Activated CD4-positive, alpha-beta T cell treated with anti-CD3 and anti-CD28 coated beads, Interleukin-2, amount 10 ng/mL, durations not matched to agents 7 days and 5 days (primary cell): ENCODE measurements around the gene RNF41. TPM values are rescaled to one million over a fixed set of nuclear protein-coding genes. Genes with fewer than 3 reads are reported as not detected.
A peak's percentile ranks its signal among the peaks of the same experiment; 100 is the strongest.

Experiments
- CTCF ChIA-PET: fragments of 350-600 bp; sonication (Branson Sonifier 250); formaldehyde crosslinking; loops from one replicate; lab custom pipeline; 2021; ENCODE audit warnings: antibody characterized with exemption; lab: Charles Lee
- POLR2A ChIA-PET: fragments of 350-600 bp; sonication (Branson Sonifier 250); formaldehyde crosslinking; loops from one replicate; lab custom pipeline; 2021; ENCODE audit warnings: antibody characterized with exemption; lab: Charles Lee
- DNase-seq: peaks from one replicate; pipeline ENCODE4 v3.0.0-alpha.2; 2020
- H3K27ac Mint-ChIP-seq: one replicate; pipeline ENCODE4 v1.8.0; 2021; ENCODE audit warnings: mild to moderate bottlenecking, moderate library complexity, mixed read lengths
- H3K27me3 Mint-ChIP-seq: one replicate; pipeline ENCODE4 v1.8.0; 2021; ENCODE audit warnings: mixed read lengths
- H3K36me3 Mint-ChIP-seq: one replicate; pipeline ENCODE4 v1.8.0; 2021; ENCODE audit warnings: low read depth, mixed read lengths
- H3K4me1 Mint-ChIP-seq: one replicate; pipeline ENCODE4 v1.8.0; 2021; ENCODE audit warnings: mixed read lengths
- H3K4me3 Mint-ChIP-seq: one replicate; pipeline ENCODE4 v1.8.0; 2021; ENCODE audit warnings: mild to moderate bottlenecking, moderate library complexity, mixed read lengths
- H3K9me3 Mint-ChIP-seq: one replicate; pipeline ENCODE4 v1.8.0; 2021; ENCODE audit warnings: mixed read lengths
- total RNA-seq, 2 experiments: library from RNA; stranded (reverse); gene quantifications; one replicate each; pipeline ENCODE4 v1.2.3, GENCODE V29; 2021

The RNF41 gene
- total RNA-seq, 2 experiments from 2014 or later, result 30.1 to 31.6 TPM

DNA sequence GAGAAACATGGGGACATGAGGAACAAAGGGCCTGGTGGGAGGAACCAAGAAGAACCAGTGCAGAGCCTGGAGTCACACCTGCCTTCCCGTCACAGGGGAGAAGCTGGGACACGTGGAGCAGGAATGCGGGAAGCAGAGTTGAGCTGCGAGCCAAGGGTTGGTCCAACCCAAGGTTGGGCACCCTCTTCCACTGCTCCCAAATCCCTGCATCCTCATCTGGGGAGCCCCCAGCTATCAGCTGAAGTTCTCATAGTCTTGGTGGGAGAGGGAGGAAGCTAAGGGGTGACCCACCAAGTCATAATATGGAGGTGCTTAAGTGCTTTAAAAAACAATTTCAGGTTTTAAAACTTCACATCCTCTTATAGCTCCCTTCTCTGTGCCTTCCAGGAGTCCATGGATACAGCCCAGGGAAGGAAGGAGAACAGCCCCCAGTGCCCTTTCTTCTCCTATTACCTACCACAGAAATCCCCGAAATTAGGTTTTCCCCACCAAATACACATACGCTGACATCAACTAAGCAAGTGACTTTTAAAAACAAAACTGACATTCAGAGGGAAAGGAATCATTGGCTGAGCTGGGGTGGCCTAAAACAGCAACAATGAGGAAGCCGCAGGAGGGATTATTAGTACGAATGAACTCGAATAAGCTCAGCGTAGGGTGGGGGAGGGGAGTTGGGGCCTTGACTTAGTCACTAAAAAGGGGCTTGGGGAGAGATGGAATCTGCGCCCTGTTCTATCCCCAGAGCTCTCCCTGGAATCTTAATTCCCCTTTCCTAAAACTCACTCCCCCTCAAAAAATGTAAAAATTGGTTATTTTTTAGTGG is 59.0 kb downstream of the RNF41 start:
- no peak for DNase-seq
- ChIA-PET CTCF (interaction anchor here (0.6 to 10.3 kb wide), 14 partner anchors 8 to 231 kb away, joined by 3 to 80 read pairs (median 4); partner anchors contain the start of genes ANKRD52, ESYT1, MYL6B and RNF41), POLR2A (interaction anchor here (0.6 kb wide), 1 partner anchor 482 kb away, joined by 3 read pairs; no protein-coding TSS in a partner anchor)
- H3K4me1 Mint-ChIP-seq, result peaks cover 37% of the 10 kb centered on the region
- H3K27ac Mint-ChIP-seq, result peak overlapping the region; percentile 73
- H3K4me3 Mint-ChIP-seq, result no peak overlapping the region
- H3K27me3 Mint-ChIP-seq, result no peaks in the 10 kb centered on the region
- H3K9me3 Mint-ChIP-seq, result no peaks in the 10 kb centered on the region
- H3K36me3 Mint-ChIP-seq, result peaks cover 70% of the 10 kb centered on the region

DNA sequence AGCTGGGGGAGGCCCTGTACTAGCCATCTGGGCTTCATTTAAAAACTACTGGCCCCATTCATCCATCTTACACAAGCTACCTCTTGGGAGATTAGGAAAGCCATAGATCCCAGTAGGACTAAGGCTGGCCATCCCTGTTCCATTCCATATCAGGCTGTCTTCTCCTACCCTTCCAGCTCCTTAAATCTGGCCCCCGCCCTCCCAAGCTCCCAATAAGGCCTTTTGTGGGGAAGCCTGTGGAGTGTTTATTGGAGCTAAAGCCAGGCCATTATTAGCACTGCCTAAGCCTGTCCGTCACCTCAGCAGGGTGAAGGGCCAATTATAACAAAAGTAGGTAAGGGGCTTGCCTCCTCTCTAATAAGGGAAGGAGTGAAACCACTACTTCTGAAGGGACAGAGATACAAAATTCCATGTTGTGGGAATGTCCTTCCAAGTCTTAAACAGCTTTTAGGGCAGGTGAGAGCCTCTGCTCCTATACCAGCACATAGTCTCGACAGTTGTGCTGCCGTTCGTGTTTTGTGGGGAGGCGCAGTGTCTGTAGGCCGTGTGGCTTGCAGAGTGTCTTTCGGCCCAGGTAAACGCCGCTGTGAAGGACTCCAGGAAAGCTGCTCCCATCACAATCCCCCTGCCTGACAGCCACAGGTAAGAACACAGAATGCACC is 59.9 kb downstream of the RNF41 start:
- H3K27me3 Mint-ChIP-seq, result no peaks in the 10 kb centered on the region

DNA sequence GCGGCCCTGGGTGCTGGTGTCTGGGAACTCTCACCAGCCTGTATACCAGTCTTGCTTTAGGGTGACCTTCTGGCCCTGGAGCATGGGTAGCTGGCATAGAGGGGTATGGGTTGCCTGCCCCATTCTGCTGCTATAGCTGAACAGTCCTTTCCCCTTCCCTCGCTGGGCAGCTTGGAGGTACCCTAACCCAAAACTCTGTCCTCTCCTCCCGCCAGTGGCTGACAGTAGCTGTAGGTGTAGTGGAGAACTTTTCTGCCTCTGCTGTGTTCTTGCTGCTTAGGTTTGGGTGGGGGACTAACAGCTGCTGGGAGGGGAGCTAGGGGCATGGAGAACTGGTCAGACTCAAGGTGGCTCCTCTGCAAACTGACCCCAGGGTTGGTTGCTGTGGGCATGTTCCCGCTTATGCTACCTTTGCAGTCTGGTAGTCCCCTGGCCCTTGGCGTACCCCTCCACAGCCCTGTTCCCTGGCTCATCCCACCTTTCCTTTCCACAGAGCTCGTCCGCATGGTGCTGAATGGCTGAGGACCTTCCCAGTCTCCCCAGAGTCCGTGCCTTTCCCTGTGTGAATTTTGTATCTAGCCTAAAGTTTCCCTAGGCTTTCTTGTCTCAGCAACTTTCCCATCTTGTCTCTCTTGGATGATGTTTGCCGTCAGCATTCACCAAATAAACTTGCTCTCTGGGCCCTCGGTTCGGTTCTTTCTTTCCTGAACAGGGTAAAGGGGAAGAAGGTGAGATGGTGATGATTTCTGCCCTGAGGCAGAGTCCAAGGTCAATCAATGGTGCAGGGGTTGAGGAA is 60.6 kb downstream of the RNF41 start:
- no peak for DNase-seq
- H3K4me1 Mint-ChIP-seq, result peaks cover 45% of the 10 kb centered on the region
- H3K36me3 Mint-ChIP-seq, result peaks cover 70% of the 10 kb centered on the region
- ChIA-PET POLR2A (interaction anchor here (0.8 kb wide), 1 partner anchor 1676 kb away, joined by 4 read pairs; no protein-coding TSS in a partner anchor), CTCF (interaction anchor here (1.0 to 10.3 kb wide), 9 partner anchors 10 to 43 kb away, joined by 3 to 80 read pairs (median 6); partner anchors contain the start of genes MYL6B, SMARCC2 and ZC3H10)
- peak overlapping the region; percentile 90 for H3K4me3 Mint-ChIP-seq
- no peaks in the 10 kb centered on the region for H3K27me3 Mint-ChIP-seq
- H3K27ac Mint-ChIP-seq, result peak overlapping the region; percentile 85
- H3K9me3 Mint-ChIP-seq, result no peaks in the 10 kb centered on the region

More for the DNA sequence above, 59.9 kb downstream of the RNF41 start:
- CTCF ChIA-PET, result interaction anchor here (0.8 to 10.3 kb wide), 12 partner anchors 10 to 200 kb away, joined by 3 to 80 read pairs (median 6); partner anchors contain the start of genes ESYT1, MYL6B, RNF41 and SMARCC2
- DNase-seq, result no peak
- Mint-ChIP-seq H3K4me1 (peaks cover 45% of the 10 kb centered on the region), H3K36me3 (peaks cover 70% of the 10 kb centered on the region), H3K4me3 (peak overlapping the region; percentile 90), H3K27ac (peak overlapping the region; percentile 85), H3K9me3 (no peaks in the 10 kb centered on the region)
- POLR2A ChIA-PET, result no interaction called here

GRCh38 chr12:56160193-56160763 is 61.4 kb downstream of the RNF41 start:
- Mint-ChIP-seq H3K27ac (peak overlapping the region; percentile 93), H3K4me3 (peak overlapping the region; percentile 90), H3K36me3 (peaks cover 70% of the 10 kb centered on the region), H3K4me1 (peaks cover 51% of the 10 kb centered on the region), H3K27me3 (no peaks in the 10 kb centered on the region), H3K9me3 (no peaks in the 10 kb centered on the region)
- ChIA-PET POLR2A (interaction anchor here (0.5 to 1.1 kb wide), 3 partner anchors 42 to 1677 kb away, joined by 4 to 5 read pairs (median 4); partner anchors contain the start of gene ZC3H10), CTCF (interaction anchor here (0.8 to 10.3 kb wide), 5 partner anchors 15 to 36 kb away, joined by 3 to 80 read pairs (median 5); partner anchors contain the start of gene SMARCC2)
- DNase-seq, result peak; percentile 80

DNA sequence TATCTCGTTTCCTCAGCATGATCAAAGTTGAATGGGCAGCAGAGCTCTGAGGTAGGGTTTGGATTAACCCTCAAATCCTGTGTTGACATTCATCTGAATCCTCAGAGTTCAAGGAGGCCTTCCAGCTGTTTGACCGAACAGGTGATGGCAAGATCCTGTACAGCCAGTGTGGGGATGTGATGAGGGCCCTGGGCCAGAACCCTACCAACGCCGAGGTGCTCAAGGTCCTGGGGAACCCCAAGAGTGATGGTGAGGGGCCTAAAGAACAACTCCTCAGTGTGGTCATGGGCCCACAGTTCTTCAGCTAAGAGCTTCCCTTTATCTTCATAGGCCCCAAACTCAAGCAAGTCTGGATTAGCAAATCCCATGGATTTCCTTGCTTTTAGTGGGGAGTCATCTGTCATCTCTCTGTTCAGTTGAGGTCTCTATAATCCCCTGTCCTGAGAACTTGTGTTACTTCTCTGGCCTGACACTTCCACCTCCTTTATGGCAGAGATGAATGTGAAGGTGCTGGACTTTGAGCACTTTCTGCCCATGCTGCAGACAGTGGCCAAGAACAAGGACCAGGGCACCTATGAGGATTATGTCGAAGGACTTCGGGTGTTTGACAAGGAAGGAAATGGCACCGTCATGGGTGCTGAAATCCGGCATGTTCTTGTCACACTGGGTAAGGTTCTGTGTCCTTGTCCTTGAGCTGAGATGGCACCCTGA is 62.1 kb downstream of the RNF41 start:
- peaks cover 57% of the 10 kb centered on the region for H3K4me1 Mint-ChIP-seq
- H3K4me3 Mint-ChIP-seq, result peak overlapping the region; percentile 90
- peak; percentile 25 for DNase-seq
- H3K9me3 Mint-ChIP-seq, result no peaks in the 10 kb centered on the region
- ChIA-PET CTCF (interaction anchor here (0.5 to 10.3 kb wide), 6 partner anchors 15 to 43 kb away, joined by 3 to 80 read pairs (median 4); partner anchors contain the start of genes ESYT1, RPL41, SMARCC2 and ZC3H10), POLR2A (interaction anchor here (0.5 to 1.8 kb wide), 4 partner anchors 21 to 119 kb away, joined by 3 to 8 read pairs (median 4); partner anchors contain the start of genes ESYT1 and ZC3H10)
- H3K27me3 Mint-ChIP-seq, result no peaks in the 10 kb centered on the region
- peaks cover 73% of the 10 kb centered on the region for H3K36me3 Mint-ChIP-seq
- H3K27ac Mint-ChIP-seq, result peak overlapping the region; percentile 93

GRCh38 chr12:56158926-56159461 is 62.7 kb downstream of the RNF41 start:
- peaks cover 58% of the 10 kb centered on the region for H3K4me1 Mint-ChIP-seq
- H3K27me3 Mint-ChIP-seq, result no peaks in the 10 kb centered on the region
- H3K9me3 Mint-ChIP-seq, result no peaks in the 10 kb centered on the region
- H3K36me3 Mint-ChIP-seq, result peaks cover 67% of the 10 kb centered on the region
- CTCF ChIA-PET, result interaction anchor here (0.5 to 10.3 kb wide), 5 partner anchors 30 to 42 kb away, joined by 3 to 80 read pairs (median 4); partner anchors contain the start of genes ESYT1, RPL41, SMARCC2 and ZC3H10
- peak overlapping the region; percentile 90 for H3K4me3 Mint-ChIP-seq
- peak; percentile 40 for DNase-seq
- POLR2A ChIA-PET, result interaction anchor here (0.9 to 1.8 kb wide), 3 partner anchors 21 to 39 kb away, joined by 3 to 8 read pairs (median 5); partner anchors contain the start of gene ESYT1
- peak overlapping the region; percentile 93 for H3K27ac Mint-ChIP-seq

DNA sequence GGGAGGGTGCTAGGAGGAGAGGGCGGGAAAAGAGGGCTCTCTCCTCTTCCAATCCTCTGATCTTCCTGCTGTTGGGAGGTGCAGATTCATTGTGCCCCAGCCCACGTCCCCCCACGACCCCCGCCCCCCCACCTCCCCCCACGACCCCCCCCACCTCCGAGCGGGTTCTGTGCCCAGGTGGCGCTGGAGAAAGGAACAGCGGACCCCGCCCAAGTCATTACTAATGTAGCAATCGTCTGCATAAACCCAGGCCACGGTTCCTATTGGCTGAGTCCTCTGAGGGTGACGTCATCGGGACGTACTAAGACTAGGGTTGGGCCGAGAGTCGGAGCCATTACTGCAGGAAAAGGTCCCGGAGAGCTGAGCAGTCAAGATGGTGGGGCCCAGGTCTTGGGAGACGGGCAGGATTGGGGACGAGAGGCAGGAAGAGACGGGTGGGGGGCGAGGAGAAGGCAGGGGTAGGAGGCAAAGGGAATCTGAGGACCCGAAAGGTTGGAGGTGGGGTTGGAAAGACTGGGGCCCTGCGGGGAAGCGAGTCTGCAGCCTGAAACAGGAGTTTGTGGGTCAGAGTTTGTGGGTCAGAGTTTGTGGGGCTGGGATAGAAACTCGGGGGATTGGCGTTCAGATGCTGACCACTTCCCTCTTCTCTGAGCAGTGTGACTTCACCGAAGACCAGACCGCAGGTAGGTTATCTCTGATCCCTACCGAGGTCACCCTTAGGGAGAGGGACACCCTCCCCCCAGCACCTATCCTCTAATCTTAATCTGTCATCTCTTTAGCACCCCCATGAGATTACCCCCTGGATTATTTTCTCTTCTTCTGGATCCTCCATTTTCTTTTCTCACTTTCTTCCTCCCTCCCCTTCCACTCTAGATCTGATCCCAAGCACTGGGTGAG is 63.4 kb downstream of the RNF41 start, which contains the start of gene MYL6:
MYL6 (plus strand) TSS at position 331 of the 897 bp plus-strand sequence; CDS start at position 374, 43 bp downstream.
- Mint-ChIP-seq H3K27me3 (no peaks in the 10 kb centered on the region), H3K9me3 (no peaks in the 10 kb centered on the region), H3K27ac (peak within 1 kb of the TSS; percentile 93), H3K4me1 (peaks cover 60% of the 10 kb centered on the region), H3K36me3 (peaks cover 60% of the 10 kb centered on the region), H3K4me3 (peak within 1 kb of the TSS; percentile 90)
- POLR2A ChIA-PET, result interaction anchor here (0.6 to 1.8 kb wide), 4 partner anchors 20 to 39 kb away, joined by 3 to 8 read pairs (median 4); partner anchors contain the start of genes ESYT1 and SMARCC2
- CTCF ChIA-PET, result interaction anchor here (0.9 to 10.3 kb wide), 3 partner anchors 31 to 40 kb away, joined by 4 to 80 read pairs (median 7); partner anchors contain the start of genes SMARCC2 and ZC3H10
- DNase-seq, result peak; percentile 98

- H3K9me3 Mint-ChIP-seq, result no peaks in the 10 kb centered on the region
- H3K4me3 Mint-ChIP-seq, result peak overlapping the region; percentile 90
- peak; percentile 71 for DNase-seq
- peaks cover 68% of the 10 kb centered on the region for H3K4me1 Mint-ChIP-seq
- peaks cover 55% of the 10 kb centered on the region for H3K36me3 Mint-ChIP-seq
- no peaks in the 10 kb centered on the region for H3K27me3 Mint-ChIP-seq
- H3K27ac Mint-ChIP-seq, result peak overlapping the region; percentile 93
- CTCF ChIA-PET, result interaction anchor here (0.6 to 2.1 kb wide), 6 partner anchors 31 to 489 kb away, joined by 3 to 7 read pairs (median 3); partner anchors contain the start of gene ZC3H10
- POLR2A ChIA-PET, result interaction anchor here (0.6 to 1.8 kb wide), 3 partner anchors 30 to 160 kb away, joined by 3 to 8 read pairs (median 5); partner anchors contain the start of genes ESYT1 and SMARCC2
Measured at GRCh38 chr12:56157201-56158028, 64.3 kb downstream of the RNF41 start.
